ENCODE results near the gene THEMIS.

Gene THEMIS

GRCh38 chr6:127718694-127719093, 182.2 kb downstream of the THEMIS start:
- no peaks in the 10 kb centered on the region for H3K27me3 ChIP-seq (ENCODE audit: low read depth, low read length)
- no peak overlapping the region for H2AFZ ChIP-seq (ENCODE audit: low read depth, low read length)
- H3K79me2 ChIP-seq (ENCODE audit: low read length): no peaks in the 10 kb centered on the region
- H3K9ac ChIP-seq (ENCODE audit: low read length): no peak overlapping the region
- no peak overlapping the region for H3K27ac ChIP-seq (ENCODE audit: low read length)
- no peak for TF ChIP-seq EZH2phosphoT487 (IDR thresholded peaks at IDR 0.05; ENCODE audit: low read depth)
- TF ChIP-seq, protein P1, sequence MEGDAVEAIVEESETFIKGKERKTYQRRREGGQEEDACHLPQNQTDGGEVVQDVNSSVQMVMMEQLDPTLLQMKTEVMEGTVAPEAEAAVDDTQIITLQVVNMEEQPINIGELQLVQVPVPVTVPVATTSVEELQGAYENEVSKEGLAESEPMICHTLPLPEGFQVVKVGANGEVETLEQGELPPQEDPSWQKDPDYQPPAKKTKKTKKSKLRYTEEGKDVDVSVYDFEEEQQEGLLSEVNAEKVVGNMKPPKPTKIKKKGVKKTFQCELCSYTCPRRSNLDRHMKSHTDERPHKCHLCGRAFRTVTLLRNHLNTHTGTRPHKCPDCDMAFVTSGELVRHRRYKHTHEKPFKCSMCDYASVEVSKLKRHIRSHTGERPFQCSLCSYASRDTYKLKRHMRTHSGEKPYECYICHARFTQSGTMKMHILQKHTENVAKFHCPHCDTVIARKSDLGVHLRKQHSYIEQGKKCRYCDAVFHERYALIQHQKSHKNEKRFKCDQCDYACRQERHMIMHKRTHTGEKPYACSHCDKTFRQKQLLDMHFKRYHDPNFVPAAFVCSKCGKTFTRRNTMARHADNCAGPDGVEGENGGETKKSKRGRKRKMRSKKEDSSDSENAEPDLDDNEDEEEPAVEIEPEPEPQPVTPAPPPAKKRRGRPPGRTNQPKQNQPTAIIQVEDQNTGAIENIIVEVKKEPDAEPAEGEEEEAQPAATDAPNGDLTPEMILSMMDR (IDR thresholded peaks at IDR 0.05; ENCODE audit: low read depth, low read length): no peak
- no peak overlapping the region for H3K4me2 ChIP-seq (ENCODE audit: low read length)
- no peak overlapping the region for H3K4me3 ChIP-seq (ENCODE audit: low read length)
- no peaks in the 10 kb centered on the region for H3K4me1 ChIP-seq (ENCODE audit: low read length)
- no peaks in the 10 kb centered on the region for H3K36me3 ChIP-seq (replicated peaks; ENCODE audit: low read depth, low read length)
- H4K20me1 ChIP-seq (ENCODE audit: insufficient read depth, low read length): no peaks in the 10 kb centered on the region
- H3K9me3 ChIP-seq (ENCODE audit: insufficient read depth, low read length): no peaks in the 10 kb centered on the region

DNA sequence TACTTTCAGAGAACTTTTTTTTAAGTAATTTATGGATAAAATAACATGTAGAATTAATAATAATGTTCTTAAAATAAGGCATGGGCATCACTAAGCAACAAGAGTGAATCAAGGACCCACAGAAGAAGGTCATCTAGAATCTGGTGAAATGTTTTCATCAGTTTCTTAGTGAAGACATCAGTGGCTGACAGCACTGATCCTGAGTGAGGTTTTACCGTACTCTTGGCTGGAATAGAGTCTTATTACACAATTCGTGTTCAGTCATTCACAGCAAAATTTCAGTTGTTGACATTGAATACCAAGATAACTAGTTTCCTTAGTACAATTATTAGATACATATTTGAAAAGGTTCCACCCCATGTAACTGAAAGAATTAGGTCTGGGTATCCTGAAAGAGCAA, 183.5 kb downstream of the THEMIS start:
- no peaks in the 10 kb centered on the region for H4K20me1 ChIP-seq (ENCODE audit: insufficient read depth, low read length)
- no peaks in the 10 kb centered on the region for H3K79me2 ChIP-seq (ENCODE audit: low read length)
- no peak overlapping the region for H2AFZ ChIP-seq (ENCODE audit: low read depth, low read length)
- no peak for TF ChIP-seq EZH2phosphoT487 (IDR thresholded peaks at IDR 0.05; ENCODE audit: low read depth)
- TF ChIP-seq, protein P1 (IDR thresholded peaks at IDR 0.05; ENCODE audit: low read depth, low read length): no peak
- no peak overlapping the region for H3K9ac ChIP-seq (ENCODE audit: low read length)
- no peak overlapping the region for H3K27ac ChIP-seq (ENCODE audit: low read length)
- H3K4me3 ChIP-seq (ENCODE audit: low read length): no peak overlapping the region
- H3K4me2 ChIP-seq (ENCODE audit: low read length): no peak overlapping the region
- no peaks in the 10 kb centered on the region for H3K4me1 ChIP-seq (ENCODE audit: low read length)
- H3K36me3 ChIP-seq (replicated peaks; ENCODE audit: low read depth, low read length): no peaks in the 10 kb centered on the region
- H3K9me3 ChIP-seq (ENCODE audit: insufficient read depth, low read length): no peaks in the 10 kb centered on the region
- no peaks in the 10 kb centered on the region for H3K27me3 ChIP-seq (ENCODE audit: low read depth, low read length)

GRCh38 chr6:127716465-127716864, 184.4 kb downstream of the THEMIS start:
- H3K79me2 ChIP-seq (ENCODE audit: low read length): no peaks in the 10 kb centered on the region
- TF ChIP-seq, protein P1 (IDR thresholded peaks at IDR 0.05; ENCODE audit: low read depth, low read length): no peak
- TF ChIP-seq EZH2phosphoT487 (IDR thresholded peaks at IDR 0.05; ENCODE audit: low read depth): no peak
- H3K27me3 ChIP-seq (ENCODE audit: low read depth, low read length): no peaks in the 10 kb centered on the region
- no peak overlapping the region for H3K4me3 ChIP-seq (ENCODE audit: low read length)
- no peaks in the 10 kb centered on the region for H4K20me1 ChIP-seq (ENCODE audit: insufficient read depth, low read length)
- H3K9ac ChIP-seq (ENCODE audit: low read length): no peak overlapping the region
- H3K27ac ChIP-seq (ENCODE audit: low read length): no peak overlapping the region
- no peaks in the 10 kb centered on the region for H3K36me3 ChIP-seq (replicated peaks; ENCODE audit: low read depth, low read length)
- H2AFZ ChIP-seq (ENCODE audit: low read depth, low read length): no peak overlapping the region
- no peaks in the 10 kb centered on the region for H3K4me1 ChIP-seq (ENCODE audit: low read length)
- no peak overlapping the region for H3K4me2 ChIP-seq (ENCODE audit: low read length)
- H3K9me3 ChIP-seq (ENCODE audit: insufficient read depth, low read length): no peaks in the 10 kb centered on the region

DNA sequence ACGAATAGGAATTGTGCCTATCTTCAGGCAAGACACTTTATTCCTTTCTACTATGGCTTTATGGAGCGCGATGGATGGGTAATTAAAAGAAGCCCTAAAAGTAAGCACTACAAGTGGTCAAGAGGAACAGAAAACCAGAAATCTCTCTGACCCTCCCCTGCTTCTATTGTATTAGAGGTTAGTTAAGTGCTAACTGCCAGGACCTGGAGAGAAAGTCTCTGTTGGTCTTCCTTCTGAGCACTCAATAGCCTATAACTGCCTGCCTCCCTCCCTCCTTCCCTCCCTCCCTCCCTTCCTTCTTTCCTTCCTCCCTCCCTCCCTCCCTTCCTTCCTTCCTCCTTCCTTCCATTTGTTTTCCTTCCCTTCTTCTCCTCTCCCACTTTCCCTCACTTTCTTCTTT, 190.2 kb downstream of the THEMIS start:
- Histone ChIP-seq H3K4me3 (ENCODE audit: low read length) (no peak overlapping the region), H3K79me2 (ENCODE audit: low read length) (no peaks in the 10 kb centered on the region), H3K36me3 (replicated peaks; ENCODE audit: low read depth, low read length) (no peaks in the 10 kb centered on the region), H3K27me3 (ENCODE audit: low read depth, low read length) (no peaks in the 10 kb centered on the region), H3K4me2 (ENCODE audit: low read length) (no peak overlapping the region), H2AFZ (ENCODE audit: low read depth, low read length) (no peak overlapping the region), H3K9ac (ENCODE audit: low read length) (no peak overlapping the region), H3K27ac (ENCODE audit: low read length) (no peak overlapping the region), H4K20me1 (ENCODE audit: insufficient read depth, low read length) (no peaks in the 10 kb centered on the region), H3K4me1 (ENCODE audit: low read length) (no peaks in the 10 kb centered on the region), H3K9me3 (ENCODE audit: insufficient read depth, low read length) (no peaks in the 10 kb centered on the region)
- no peak for TF ChIP-seq EZH2phosphoT487 (IDR thresholded peaks at IDR 0.05; ENCODE audit: low read depth)
- TF ChIP-seq, protein P1 (IDR thresholded peaks at IDR 0.05; ENCODE audit: low read depth, low read length): no peak
